Epithelial cell of proximal tubule (primary cell): ENCODE measurements around the gene KCTD15. TPM values are rescaled to one million over a fixed set of nuclear protein-coding genes. Genes with fewer than 3 reads are reported as not detected.

Experiments used
- DNase-seq: peaks from one replicate; pipeline ENCODE4 v3.0.0-alpha.2; 2011; ENCODE audit warnings: low read depth
- H3K4me3 ChIP-seq: 2 replicates; pipeline ENCODE4 v1.5.1; 2011; ENCODE audit warnings: low read depth, mild to moderate bottlenecking, low read length
- CTCF ChIP-seq: conservative IDR thresholded peaks from 2 replicates; pipeline ENCODE4 v1.5.1; 2012; ENCODE audit warnings: low read depth, mild to moderate bottlenecking, low read length
- total RNA-seq: library from RNA; depleted of rRNA; stranded (reverse); fragments of >200 nt; gene quantifications from 2 replicates; pipeline ENCODE4 v1.2.3, GENCODE V29; 2015

Gene KCTD15
- total RNA-seq, 1 donor from 2014 or later: 22.4 TPM

DNA sequence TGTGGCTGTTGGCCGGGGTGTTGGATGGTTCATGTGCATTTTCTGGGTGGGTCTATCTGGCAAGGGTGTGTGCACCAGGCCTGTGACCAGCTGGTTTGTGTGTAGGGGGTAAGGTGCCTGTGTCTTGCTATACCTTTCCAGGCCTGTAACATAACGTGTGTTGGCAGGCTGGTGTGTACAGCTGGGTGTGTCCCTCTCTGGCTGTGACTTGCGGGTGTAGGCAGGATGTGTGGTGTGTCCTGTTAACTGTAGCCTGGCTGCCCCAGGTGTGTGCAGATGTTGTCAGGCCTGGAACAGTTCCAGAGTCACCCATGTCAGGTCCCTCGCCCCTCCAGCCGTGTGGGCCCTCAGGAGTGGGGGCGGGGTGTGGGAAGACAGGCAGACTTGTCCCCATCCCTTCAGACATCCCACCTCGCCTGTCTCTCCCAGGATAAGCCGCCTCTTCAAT lies 9.8 kb downstream of the KCTD15 start:
- DNase-seq: no peak
- no peak for TF ChIP-seq CTCF
- H3K4me3 ChIP-seq: no peak overlapping the region

- no peak for DNase-seq
- TF ChIP-seq CTCF: no peak
- no peak overlapping the region for H3K4me3 ChIP-seq
Observed at GRCh38 chr19:33808399-33808798, 11.7 kb downstream of the KCTD15 start.

GRCh38 chr19:33809960-33810359 lies 13.3 kb downstream of the KCTD15 start:
- no peak for TF ChIP-seq CTCF
- H3K4me3 ChIP-seq: no peak overlapping the region
- DNase-seq: no peak

DNA sequence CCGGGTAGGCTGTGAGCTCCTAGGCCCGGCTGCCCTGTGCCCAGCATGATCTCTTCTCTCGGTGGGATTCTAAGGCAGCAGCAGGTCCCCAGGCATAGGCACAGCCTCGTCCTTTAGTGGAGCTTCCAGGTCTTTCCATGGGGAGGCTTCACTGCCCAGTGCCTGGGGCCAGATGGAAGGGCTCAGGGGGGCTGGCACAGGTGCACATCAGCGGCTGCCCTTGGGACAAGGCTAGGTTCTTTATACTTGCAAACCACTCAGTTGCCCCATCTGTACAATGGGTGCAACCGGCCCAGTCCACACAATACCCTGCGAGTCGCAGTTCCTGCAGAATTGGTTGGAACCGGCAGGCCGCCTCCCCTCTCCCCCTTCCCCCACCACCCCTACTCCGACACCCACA lies 14.2 kb downstream of the KCTD15 start:
- no peak for DNase-seq
- no peak overlapping the region for H3K4me3 ChIP-seq
- TF ChIP-seq CTCF: no peak

GRCh38 chr19:33811246-33811645 lies 14.6 kb downstream of the KCTD15 start:
- no peak overlapping the region for H3K4me3 ChIP-seq
- DNase-seq: no peak
- TF ChIP-seq CTCF: no peak

GRCh38 chr19:33811736-33812387 lies 15.2 kb downstream of the KCTD15 start:
- no peak for TF ChIP-seq CTCF
- no peak for DNase-seq
- no peak overlapping the region for H3K4me3 ChIP-seq
